ENCODE data around the gene ZNF646. TPM values are rescaled to one million over a fixed set of nuclear protein-coding genes. Genes with fewer than 3 reads are reported as not detected.

The ZNF646 gene
- total RNA-seq = 10 to 100 TPM; 22.3 to 26.1 (median 22.7) TPM

DNA sequence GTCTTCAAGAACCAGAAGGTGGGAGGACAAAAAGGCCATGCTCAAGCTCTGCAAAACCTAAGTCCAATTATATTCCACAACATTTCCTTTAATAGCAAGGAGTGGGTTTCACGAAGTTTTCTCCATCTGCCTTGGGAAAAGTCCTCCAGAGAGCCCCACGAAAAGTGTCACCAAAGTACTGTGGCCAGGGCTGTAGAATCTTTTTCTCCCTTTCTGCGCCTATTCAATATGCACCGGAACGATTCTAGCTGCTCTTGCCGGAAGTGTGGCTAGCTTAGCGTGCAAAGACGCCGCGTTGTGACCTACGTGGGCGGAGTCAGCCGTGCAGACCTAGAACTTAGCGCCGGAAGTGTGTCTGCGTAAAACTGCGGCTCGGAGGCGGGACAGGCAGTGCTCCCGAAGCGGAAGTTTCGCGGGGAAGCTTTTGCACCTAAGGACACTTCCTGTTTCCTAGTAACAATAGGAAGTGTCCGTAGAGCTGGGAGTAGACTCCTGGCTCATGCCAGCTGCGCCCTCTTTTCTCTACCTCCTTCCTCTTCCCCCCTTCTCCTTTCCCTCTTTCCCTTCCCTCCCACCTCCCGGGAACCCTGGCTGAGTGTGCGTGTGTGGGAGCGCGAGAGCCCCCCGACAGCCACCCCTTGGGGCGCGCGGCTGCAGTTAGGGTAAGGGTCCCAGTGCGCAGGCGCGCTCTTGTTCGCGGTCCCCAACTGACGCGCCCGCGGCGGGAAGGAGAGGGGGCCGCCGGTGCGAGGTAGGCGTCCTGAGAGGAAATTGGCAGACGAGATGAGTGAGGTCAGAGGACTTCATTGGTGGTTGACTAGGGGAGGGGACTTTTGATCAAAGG is at the start of gene ZNF646, which contains the start of gene ZNF668:
TSS of gene ZNF646 (plus strand) at position 453 of the 844 bp plus-strand sequence. CDS start 1,903 bp downstream, outside the sequence.
TSS of gene ZNF668 (minus strand) at position 271 of the 844 bp plus-strand sequence. CDS start 9,781 bp downstream, outside the sequence.
- H3K4me1 Mint-ChIP-seq (ENCODE audit: low read depth) = peaks cover 39% of the 10 kb centered on the region
- peaks cover 21% of the 10 kb centered on the region for H3K36me3 Mint-ChIP-seq (ENCODE audit: insufficient read depth)
- no peaks in the 10 kb centered on the region for H3K9me3 Mint-ChIP-seq
- DNase-seq = peak; percentile 96
- H3K4me3 Mint-ChIP-seq = peak within 1 kb of the TSS; percentile 98
- H3K27me3 Mint-ChIP-seq (ENCODE audit: low read depth) = no peaks in the 10 kb centered on the region
- ATAC-seq = peak; percentile 81 to 83

- Mint-ChIP-seq H3K4me1 (ENCODE audit: low read depth) (no peaks in the 10 kb centered on the region), H3K4me3 (no peak overlapping the region), H3K36me3 (ENCODE audit: insufficient read depth) (no peaks in the 10 kb centered on the region), H3K27me3 (ENCODE audit: low read depth) (no peaks in the 10 kb centered on the region), H3K9me3 (no peaks in the 10 kb centered on the region)
- DNase-seq (no peak), ATAC-seq (no peak)
Measured at GRCh38 chr16:31025339-31025738, 48.9 kb upstream of the ZNF646 start.

GRCh38 chr16:31029272-31029671 is 45.0 kb upstream of the ZNF646 start:
- Mint-ChIP-seq H3K36me3 (ENCODE audit: insufficient read depth) (peaks cover 1% of the 10 kb centered on the region), H3K4me1 (ENCODE audit: low read depth) (peaks cover 10% of the 10 kb centered on the region), H3K27me3 (ENCODE audit: low read depth) (no peaks in the 10 kb centered on the region), H3K9me3 (no peaks in the 10 kb centered on the region), H3K4me3 (no peak overlapping the region)
- DNase-seq = no peak
- no peak for ATAC-seq

DNA sequence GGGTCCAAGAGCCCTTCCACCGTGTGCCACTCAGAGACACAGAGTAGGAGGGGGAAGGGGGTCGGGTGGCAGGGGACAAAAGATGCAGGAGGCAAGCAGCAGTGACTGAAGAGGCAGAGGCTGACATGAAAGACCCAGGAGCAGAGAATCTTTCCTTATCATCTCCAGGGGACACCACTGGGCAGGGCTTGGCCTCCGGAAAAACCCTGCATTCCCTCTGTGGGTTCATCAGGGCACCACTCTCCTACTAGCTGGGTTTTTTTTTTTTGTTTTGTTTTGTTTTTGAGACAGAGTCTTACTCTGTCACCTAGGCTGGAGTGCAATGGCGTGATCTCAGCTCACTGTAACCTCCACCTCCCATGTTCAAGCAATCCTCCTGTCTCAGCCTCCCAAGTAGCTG is 42.9 kb upstream of the ZNF646 start:
- H3K4me3 Mint-ChIP-seq = no peak overlapping the region
- ATAC-seq = no peak
- H3K36me3 Mint-ChIP-seq (ENCODE audit: insufficient read depth) = peaks cover 5% of the 10 kb centered on the region
- no peaks in the 10 kb centered on the region for H3K27me3 Mint-ChIP-seq (ENCODE audit: low read depth)
- H3K9me3 Mint-ChIP-seq = no peaks in the 10 kb centered on the region
- DNase-seq = no peak
- peaks cover 21% of the 10 kb centered on the region for H3K4me1 Mint-ChIP-seq (ENCODE audit: low read depth)

- Mint-ChIP-seq H3K4me1 (ENCODE audit: low read depth) (peaks cover 23% of the 10 kb centered on the region), H3K4me3 (peak within 1 kb of the TSS; percentile 95), H3K9me3 (no peaks in the 10 kb centered on the region), H3K36me3 (ENCODE audit: insufficient read depth) (peaks cover 11% of the 10 kb centered on the region), H3K27me3 (ENCODE audit: low read depth) (no peaks in the 10 kb centered on the region)
- ATAC-seq (peak; percentile 84), DNase-seq (peak; percentile 95)
Measured at GRCh38 chr16:31032736-31033708, 41.2 kb upstream of the ZNF646 start, which contains the start of gene STX4. Gene STX4 (plus strand): TSS chr16:31033558. CDS start chr16:31033806, 248 bp downstream.

GRCh38 chr16:31033709-31034492 is 40.3 kb upstream of the ZNF646 start:
- ATAC-seq = peak; percentile 53 to 62
- Mint-ChIP-seq H3K4me3 (peak overlapping the region; percentile 95), H3K27me3 (ENCODE audit: low read depth) (no peaks in the 10 kb centered on the region), H3K36me3 (ENCODE audit: insufficient read depth) (peaks cover 17% of the 10 kb centered on the region), H3K4me1 (ENCODE audit: low read depth) (peaks cover 23% of the 10 kb centered on the region), H3K9me3 (no peaks in the 10 kb centered on the region)
- DNase-seq = peak; percentile 82

DNA sequence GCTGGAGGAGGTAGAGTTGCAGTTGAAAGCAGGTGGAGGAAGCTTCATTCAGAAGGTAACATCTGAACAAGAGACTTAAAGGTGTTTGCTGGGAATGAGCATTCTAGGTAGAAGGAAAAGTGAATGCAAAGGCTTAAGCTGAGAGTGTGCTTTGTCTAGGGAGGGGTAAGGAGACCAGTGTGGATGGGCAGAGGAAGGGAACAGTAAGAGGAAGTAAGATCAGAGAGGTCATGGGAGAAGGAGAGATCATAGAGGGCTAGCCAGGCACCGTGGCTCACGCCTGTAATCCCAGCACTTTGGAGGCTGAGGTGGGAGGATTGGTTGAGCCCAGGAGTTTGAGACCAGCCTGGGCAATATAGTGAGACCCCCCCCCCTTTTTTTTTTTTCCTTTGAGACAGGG is 37.5 kb upstream of the ZNF646 start:
- H3K9me3 Mint-ChIP-seq = no peaks in the 10 kb centered on the region
- peaks cover 22% of the 10 kb centered on the region for H3K36me3 Mint-ChIP-seq (ENCODE audit: insufficient read depth)
- ATAC-seq = no peak
- H3K4me3 Mint-ChIP-seq = no peak overlapping the region
- peaks cover 22% of the 10 kb centered on the region for H3K4me1 Mint-ChIP-seq (ENCODE audit: low read depth)
- no peak for DNase-seq
- no peaks in the 10 kb centered on the region for H3K27me3 Mint-ChIP-seq (ENCODE audit: low read depth)

- H3K4me3 Mint-ChIP-seq = no peak overlapping the region
- H3K4me1 Mint-ChIP-seq (ENCODE audit: low read depth) = peaks cover 15% of the 10 kb centered on the region
- H3K36me3 Mint-ChIP-seq (ENCODE audit: insufficient read depth) = peaks cover 28% of the 10 kb centered on the region
- DNase-seq = no peak
- ATAC-seq = no peak
- no peaks in the 10 kb centered on the region for H3K27me3 Mint-ChIP-seq (ENCODE audit: low read depth)
- no peaks in the 10 kb centered on the region for H3K9me3 Mint-ChIP-seq
Measured at GRCh38 chr16:31038993-31039392, 35.2 kb upstream of the ZNF646 start.

DNA sequence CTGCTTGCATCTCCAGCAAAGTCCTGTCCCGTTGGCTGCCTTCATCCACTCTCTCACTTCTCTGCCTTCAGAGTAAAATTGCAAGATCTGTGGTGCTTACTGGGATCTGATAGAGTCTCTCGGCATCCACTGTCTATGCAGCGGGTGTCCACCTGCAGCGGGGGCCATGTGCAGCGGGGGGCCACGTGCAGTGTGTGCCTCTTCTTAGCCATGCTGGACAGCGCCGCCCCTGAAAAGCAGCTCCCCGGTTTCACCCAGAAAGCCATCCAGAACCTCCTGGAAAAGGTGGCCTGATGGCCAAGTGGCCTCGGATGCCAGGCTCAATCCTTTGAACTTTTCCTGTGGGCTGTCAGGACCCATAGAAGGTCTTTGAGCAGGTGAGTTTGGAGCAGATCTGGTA is 31.4 kb upstream of the ZNF646 start:
- Mint-ChIP-seq H3K4me1 (ENCODE audit: low read depth) (no peaks in the 10 kb centered on the region), H3K4me3 (no peak overlapping the region), H3K36me3 (ENCODE audit: insufficient read depth) (peaks cover 17% of the 10 kb centered on the region), H3K27me3 (ENCODE audit: low read depth) (no peaks in the 10 kb centered on the region), H3K9me3 (no peaks in the 10 kb centered on the region)
- DNase-seq (no peak), ATAC-seq (no peak)

GRCh38 chr16:31043352-31043751 is 30.9 kb upstream of the ZNF646 start:
- ATAC-seq (no peak), DNase-seq (no peak)
- Mint-ChIP-seq H3K9me3 (no peaks in the 10 kb centered on the region), H3K4me1 (ENCODE audit: low read depth) (no peaks in the 10 kb centered on the region), H3K4me3 (no peak overlapping the region), H3K36me3 (ENCODE audit: insufficient read depth) (peaks cover 17% of the 10 kb centered on the region), H3K27me3 (ENCODE audit: low read depth) (no peaks in the 10 kb centered on the region)

DNA sequence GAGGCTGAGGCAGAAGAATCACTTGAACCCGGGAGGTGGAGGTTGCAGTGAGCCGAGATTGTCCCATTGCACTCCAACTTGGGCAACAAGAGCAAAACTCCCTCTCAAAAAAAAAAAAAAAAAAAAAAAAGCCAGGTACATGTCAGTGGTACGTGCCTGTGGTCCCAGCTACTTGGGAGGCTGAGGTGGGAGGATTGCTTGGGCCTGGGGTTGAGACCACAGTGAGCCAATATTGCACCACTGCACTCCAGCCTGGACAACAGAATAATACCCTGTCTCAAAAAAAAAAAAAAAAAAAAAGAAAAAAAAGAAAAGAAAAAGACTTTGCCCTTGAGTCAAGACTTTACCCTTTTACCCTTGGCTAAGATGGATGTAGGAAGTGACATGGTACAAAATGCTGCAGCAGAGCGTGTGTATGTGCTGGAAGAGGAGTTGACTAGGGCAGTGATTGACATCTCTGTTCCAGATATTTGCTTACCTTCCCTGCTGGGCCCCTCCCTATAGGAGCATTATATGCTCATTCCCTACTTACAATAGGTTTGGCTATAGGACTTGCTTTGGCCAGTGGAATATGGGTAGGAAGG is 30.2 kb upstream of the ZNF646 start:
- H3K4me1 Mint-ChIP-seq (ENCODE audit: low read depth) = no peaks in the 10 kb centered on the region
- DNase-seq (no peak), ATAC-seq (no peak)
- no peaks in the 10 kb centered on the region for H3K9me3 Mint-ChIP-seq
- peaks cover 11% of the 10 kb centered on the region for H3K36me3 Mint-ChIP-seq (ENCODE audit: insufficient read depth)
- no peak overlapping the region for H3K4me3 Mint-ChIP-seq
- H3K27me3 Mint-ChIP-seq (ENCODE audit: low read depth) = no peaks in the 10 kb centered on the region

- ATAC-seq (no peak), DNase-seq (no peak)
- Mint-ChIP-seq H3K9me3 (no peaks in the 10 kb centered on the region), H3K36me3 (ENCODE audit: insufficient read depth) (no peaks in the 10 kb centered on the region), H3K27me3 (ENCODE audit: low read depth) (no peaks in the 10 kb centered on the region), H3K4me1 (ENCODE audit: low read depth) (no peaks in the 10 kb centered on the region), H3K4me3 (no peak overlapping the region)
Measured at GRCh38 chr16:31050280-31051030, 23.8 kb upstream of the ZNF646 start.

DNA sequence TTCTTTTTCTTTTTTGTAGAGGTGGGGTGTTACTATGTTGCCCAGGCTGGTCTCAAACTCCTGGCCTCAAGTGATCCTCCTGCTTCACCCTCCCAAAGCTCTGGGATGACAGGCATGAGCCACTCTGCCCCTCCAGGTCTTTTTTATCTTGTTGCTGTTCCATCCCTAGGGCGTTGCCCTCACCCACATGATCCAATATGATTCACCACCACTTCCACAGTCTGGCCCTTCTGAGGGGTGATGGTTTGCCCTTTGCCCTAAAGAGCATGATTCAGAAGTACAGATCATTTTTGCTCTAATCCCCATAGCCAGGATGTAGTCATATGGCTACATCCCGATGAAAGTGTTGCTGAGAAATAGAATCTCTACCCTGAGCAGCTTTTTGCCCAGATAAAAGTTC is 22.1 kb upstream of the ZNF646 start:
- H3K36me3 Mint-ChIP-seq (ENCODE audit: insufficient read depth) = no peaks in the 10 kb centered on the region
- H3K4me1 Mint-ChIP-seq (ENCODE audit: low read depth) = no peaks in the 10 kb centered on the region
- no peak overlapping the region for H3K4me3 Mint-ChIP-seq
- H3K27me3 Mint-ChIP-seq (ENCODE audit: low read depth) = no peaks in the 10 kb centered on the region
- no peaks in the 10 kb centered on the region for H3K9me3 Mint-ChIP-seq
- DNase-seq (no peak), ATAC-seq (peak in 1 of 2 donors; percentile 55)

Data from activated T-cell treated with anti-CD3 and anti-CD28 coated beads, Interleukin-2, amount 50 U/mL, for 4 hours (primary cell).